CD4-positive, alpha-beta T cell (primary cell): ENCODE data around the gene MRS2. TPM values are rescaled to one million over a fixed set of nuclear protein-coding genes. Genes with fewer than 3 reads are reported as not detected.

Experiments
- ATAC-seq: fragments of 200-7000 bp; cut with Tn5 transposase; one replicate; pipeline ENCODE4 v1.10.0; 2022; ENCODE audit warnings: mild to moderate bottlenecking; ENCODE audit not compliant: poor library complexity
- CTCF ChIA-PET: fragments of 350-600 bp; sonication (Branson Sonifier 250); formaldehyde crosslinking; loops from one replicate; lab custom pipeline; 2021; ENCODE audit warnings: antibody characterized with exemption, inconsistent platforms; lab: Charles Lee
- POLR2A ChIA-PET: fragments of 350-600 bp; sonication (Branson Sonifier 250); formaldehyde crosslinking; loops from one replicate; lab custom pipeline; 2021; ENCODE audit warnings: antibody characterized with exemption, inconsistent platforms; lab: Charles Lee
- DNase-seq, 14 experiments: peaks; one replicate each; pipeline ENCODE4 v3.0.0-alpha.2; 2013 to 2020; ENCODE audit warnings: mixed read lengths in 2 of 14
- H3K27ac ChIP-seq, 2 donors: one replicate each; pipeline versions ENCODE4 v1.5.1 to v1.7.0; 2013; ENCODE audit warnings: low read length in 2 of 2, low read depth in 1 of 2, mild to moderate bottlenecking in 1 of 2
- H3K27me3 ChIP-seq, 2 experiments: 1 replicate in 1 of 2; 2 replicates in 1 of 2; pipeline versions ENCODE4 v1.6.1 to v1.7.0; 2013; ENCODE audit warnings: low read length in 2 of 2, control low read depth in 1 of 2, mild to moderate bottlenecking in 1 of 2, moderate library complexity in 1 of 2; ENCODE audit not compliant: insufficient read depth in 2 of 2, control insufficient read depth in 1 of 2
- H3K36me3 ChIP-seq: one replicate; pipeline ENCODE4 v1.6.1; 2013; ENCODE audit warnings: low read length, control low read depth; ENCODE audit not compliant: insufficient read depth
- H3K4me1 ChIP-seq: one replicate; pipeline ENCODE4 v1.6.1; 2013; ENCODE audit warnings: low read length, control low read depth; ENCODE audit not compliant: insufficient read depth
- H3K4me3 ChIP-seq: one replicate; pipeline ENCODE4 v1.5.1; 2013; ENCODE audit warnings: mild to moderate bottlenecking, low read length, moderate library complexity
- H3K9me3 ChIP-seq, 2 experiments: 1 replicate in 1 of 2; 2 replicates in 1 of 2; pipeline versions ENCODE4 v1.6.1 to v1.7.0; 2013; ENCODE audit warnings: low read length in 2 of 2, mild to moderate bottlenecking in 2 of 2, control low read depth in 1 of 2, moderate library complexity in 1 of 2; ENCODE audit not compliant: control insufficient read depth in 1 of 2, insufficient read depth in 1 of 2
- H3K27ac Mint-ChIP-seq: one replicate; pipeline ENCODE4 v1.8.0; 2020; ENCODE audit warnings: mixed read lengths
- H3K27me3 Mint-ChIP-seq: one replicate; pipeline ENCODE4 v1.8.0; 2021; ENCODE audit warnings: mixed read lengths
- H3K36me3 Mint-ChIP-seq: one replicate; pipeline ENCODE4 v1.8.0; 2021; ENCODE audit warnings: low read depth, mixed read lengths
- H3K4me1 Mint-ChIP-seq: one replicate; pipeline ENCODE4 v1.8.0; 2021; ENCODE audit warnings: low read depth, mixed read lengths
- H3K4me3 Mint-ChIP-seq: one replicate; pipeline ENCODE4 v1.8.0; 2020; ENCODE audit warnings: mild to moderate bottlenecking, mixed read lengths
- H3K9me3 Mint-ChIP-seq: one replicate; pipeline ENCODE4 v1.8.0; 2020; ENCODE audit warnings: mixed read lengths
- intact Hi-C, 2 experiments: fragments of 100-400 bp; cut with DNase I in 1 of 2; cut with micrococcal nuclease in 1 of 2; formaldehyde crosslinking; loops; one replicate each; pipeline versions ENCODE4 v1.15.1 to v1.9.0; 2023 to 2025; cut with DNase I, micrococcal nuclease
- total RNA-seq, 174 experiments: library from RNA in 2 of 174; stranded (reverse) in 2 of 174; gene quantifications; one replicate each; pipeline ENCODE4 v1.2.3 and lab custom pipeline; 2021 to 2026
- TF ChIP-seq, protein P1 (sequence below): fragments of 200-600 bp; IDR thresholded peaks from one replicate; pipeline ENCODE4 v1.8.0; 2022; ENCODE audit warnings: antibody characterized with exemption, mild to moderate bottlenecking

The MRS2 gene
- total RNA-seq, 2 experiments from 2014 or later, result 3.7 to 4.6 TPM

DNA sequence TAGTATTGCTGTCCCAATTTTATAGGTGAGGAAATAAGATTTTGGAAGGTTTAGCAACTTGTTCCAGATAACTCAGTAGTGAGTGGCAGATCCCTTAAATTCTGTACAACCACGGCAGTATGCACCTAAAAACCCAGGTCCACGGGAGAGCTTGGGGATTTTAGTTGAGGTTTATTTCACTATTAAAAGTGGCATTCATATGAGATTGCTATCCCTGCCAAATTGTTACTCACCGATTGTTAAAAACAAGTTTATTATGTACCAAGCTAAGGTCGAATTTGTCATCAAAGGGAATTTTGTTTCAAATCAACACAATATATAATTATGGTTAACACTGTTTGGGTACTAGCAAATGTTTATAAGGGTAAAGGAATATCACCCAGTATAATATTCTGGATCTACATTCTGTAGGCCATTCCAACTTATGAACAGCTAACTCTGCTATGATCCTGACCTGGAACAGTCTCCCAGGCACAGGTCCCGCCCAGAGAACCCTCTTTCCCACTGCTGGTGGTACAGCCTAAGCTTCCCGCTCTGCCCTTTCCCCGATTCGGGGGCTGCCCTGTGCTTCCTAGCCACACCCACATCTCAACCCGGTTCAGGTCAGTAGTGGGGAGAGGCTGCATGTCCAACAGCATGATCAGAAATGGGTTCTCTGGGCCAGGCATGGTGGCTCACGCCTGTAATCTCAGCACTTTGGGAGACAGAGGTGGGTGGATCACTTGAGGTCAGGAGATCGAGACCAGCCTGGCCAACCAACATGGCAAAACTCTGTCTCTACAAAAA, 61.7 kb downstream of the MRS2 start:
- CTCF ChIA-PET, result no interaction called here
- intact Hi-C loops, result no loop called here

GRCh38 chr6:24469811-24470210, 67.1 kb downstream of the MRS2 start:
- no peaks in the 10 kb centered on the region for H3K27me3 ChIP-seq
- TF ChIP-seq, protein P1, sequence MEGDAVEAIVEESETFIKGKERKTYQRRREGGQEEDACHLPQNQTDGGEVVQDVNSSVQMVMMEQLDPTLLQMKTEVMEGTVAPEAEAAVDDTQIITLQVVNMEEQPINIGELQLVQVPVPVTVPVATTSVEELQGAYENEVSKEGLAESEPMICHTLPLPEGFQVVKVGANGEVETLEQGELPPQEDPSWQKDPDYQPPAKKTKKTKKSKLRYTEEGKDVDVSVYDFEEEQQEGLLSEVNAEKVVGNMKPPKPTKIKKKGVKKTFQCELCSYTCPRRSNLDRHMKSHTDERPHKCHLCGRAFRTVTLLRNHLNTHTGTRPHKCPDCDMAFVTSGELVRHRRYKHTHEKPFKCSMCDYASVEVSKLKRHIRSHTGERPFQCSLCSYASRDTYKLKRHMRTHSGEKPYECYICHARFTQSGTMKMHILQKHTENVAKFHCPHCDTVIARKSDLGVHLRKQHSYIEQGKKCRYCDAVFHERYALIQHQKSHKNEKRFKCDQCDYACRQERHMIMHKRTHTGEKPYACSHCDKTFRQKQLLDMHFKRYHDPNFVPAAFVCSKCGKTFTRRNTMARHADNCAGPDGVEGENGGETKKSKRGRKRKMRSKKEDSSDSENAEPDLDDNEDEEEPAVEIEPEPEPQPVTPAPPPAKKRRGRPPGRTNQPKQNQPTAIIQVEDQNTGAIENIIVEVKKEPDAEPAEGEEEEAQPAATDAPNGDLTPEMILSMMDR, result no peak
- no peaks in the 10 kb centered on the region for H3K4me1 ChIP-seq
- CTCF ChIA-PET, result interaction anchor here (0.9 kb wide), 1 partner anchor 39 kb away, joined by 3 read pairs; no protein-coding TSS in a partner anchor
- Mint-ChIP-seq H3K4me3 (no peak overlapping the region), H3K4me1 (no peaks in the 10 kb centered on the region), H3K27me3 (no peaks in the 10 kb centered on the region), H3K9me3 (no peaks in the 10 kb centered on the region), H3K27ac (no peak overlapping the region), H3K36me3 (no peaks in the 10 kb centered on the region)
- intact Hi-C loops, result no loop called here
- no peaks in the 10 kb centered on the region for H3K9me3 ChIP-seq
- no peaks in the 10 kb centered on the region for H3K36me3 ChIP-seq
- DNase-seq, result no peak
- ATAC-seq, result no peak
- no peak overlapping the region for H3K4me3 ChIP-seq
- no peak overlapping the region for H3K27ac ChIP-seq
- POLR2A ChIA-PET, result no interaction called here

More for the DNA sequence above, 61.7 kb downstream of the MRS2 start:
- H3K4me3 ChIP-seq, result no peak overlapping the region
- H3K4me1 ChIP-seq, result no peaks in the 10 kb centered on the region
- no peaks in the 10 kb centered on the region for H3K27me3 ChIP-seq
- DNase-seq (no peak), ATAC-seq (no peak)
- Mint-ChIP-seq H3K36me3 (no peaks in the 10 kb centered on the region), H3K4me3 (no peak overlapping the region), H3K4me1 (no peaks in the 10 kb centered on the region), H3K27ac (no peak overlapping the region), H3K9me3 (no peaks in the 10 kb centered on the region), H3K27me3 (no peaks in the 10 kb centered on the region)
- TF ChIP-seq, protein P1, result no peak
- POLR2A ChIA-PET, result no interaction called here
- H3K27ac ChIP-seq, result no peak overlapping the region
- H3K36me3 ChIP-seq, result no peaks in the 10 kb centered on the region
- H3K9me3 ChIP-seq, result no peaks in the 10 kb centered on the region

DNA sequence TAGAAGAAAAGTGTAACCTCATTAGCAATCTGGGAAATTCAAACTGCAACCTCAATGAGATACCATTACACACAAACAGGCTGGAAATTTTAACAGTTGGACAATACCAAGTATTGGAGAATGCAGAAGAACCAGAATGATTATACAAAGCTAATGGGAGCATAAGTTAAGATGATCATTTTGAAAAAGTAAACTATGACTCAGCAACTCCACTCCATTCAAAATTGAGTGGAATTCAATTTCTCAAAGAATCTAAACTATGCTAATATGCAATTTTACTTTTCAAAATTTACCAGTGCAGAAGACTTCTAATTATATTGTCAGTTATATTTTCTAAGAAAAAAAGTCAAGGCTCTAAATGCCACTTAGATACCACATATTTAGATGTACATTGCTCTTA, 69.4 kb downstream of the MRS2 start:
- CTCF ChIA-PET, result no interaction called here
- TF ChIP-seq, protein P1, result no peak

More for the DNA sequence above, 69.4 kb downstream of the MRS2 start:
- no peaks in the 10 kb centered on the region for H3K9me3 ChIP-seq
- H3K27ac ChIP-seq, result no peak overlapping the region
- intact Hi-C loops, result no loop called here
- no peaks in the 10 kb centered on the region for H3K4me1 ChIP-seq
- H3K27me3 ChIP-seq, result no peaks in the 10 kb centered on the region
- H3K27me3 Mint-ChIP-seq, result no peaks in the 10 kb centered on the region
- H3K36me3 Mint-ChIP-seq, result no peaks in the 10 kb centered on the region
- DNase-seq (no peak), ATAC-seq (no peak)
- no peaks in the 10 kb centered on the region for H3K4me1 Mint-ChIP-seq
- H3K27ac Mint-ChIP-seq, result no peak overlapping the region
- no peaks in the 10 kb centered on the region for H3K36me3 ChIP-seq
- H3K9me3 Mint-ChIP-seq, result no peaks in the 10 kb centered on the region
- POLR2A ChIA-PET, result no interaction called here
- no peak overlapping the region for H3K4me3 Mint-ChIP-seq
- no peak overlapping the region for H3K4me3 ChIP-seq

Other genes with a start within 250 kb of the MRS2 start
- gene DCDC2, start 44.9 kb upstream of the MRS2 start, total RNA-seq, result under 1 TPM in 1 of 2 experiments, not detected in 1; 0.05 TPM
- under 1 TPM; 0.59 to 0.66 TPM for gene GPLD1, start 86.6 kb downstream of the MRS2 start, total RNA-seq
- gene ALDH5A1, start 92.0 kb downstream of the MRS2 start, total RNA-seq, result 1 to 10 TPM; 3.6 to 5.0 TPM
- not detected for gene KIAA0319, start 243.3 kb downstream of the MRS2 start, total RNA-seq